ENCODE results near the gene TBC1D17.

TBC1D17 gene

GRCh38 chr19:49877020-49877878, at the start of gene TBC1D17, which contains the start of gene AKT1S1:
Gene TBC1D17, plus strand, starts transcription at chr19:49877702. Its CDS starts 22 bp downstream, at chr19:49877724.
Gene AKT1S1, minus strand, starts transcription at chr19:49877355. Its CDS starts 4,060 bp downstream, at chr19:49873295.
- DNase-seq: peak; percentile 99

- no peak for DNase-seq
Measured at GRCh38 chr19:49829200-49829599, 48.3 kb upstream of the TBC1D17 start.

GRCh38 chr19:49829721-49830120, 47.8 kb upstream of the TBC1D17 start:
- DNase-seq: no peak

- no peak for DNase-seq
Measured at GRCh38 chr19:49830766-49831165, 46.7 kb upstream of the TBC1D17 start.

GRCh38 chr19:49831592-49831991, 45.9 kb upstream of the TBC1D17 start:
- DNase-seq: no peak

- DNase-seq: no peak
Measured at GRCh38 chr19:49832556-49832955, 44.9 kb upstream of the TBC1D17 start.

- DNase-seq: no peak
Measured at GRCh38 chr19:49833599-49833998, 43.9 kb upstream of the TBC1D17 start.

GRCh38 chr19:49835562-49835961, 41.9 kb upstream of the TBC1D17 start:
- no peak for DNase-seq

GRCh38 chr19:49836176-49837008, 41.1 kb upstream of the TBC1D17 start:
- no peak for DNase-seq

- DNase-seq: no peak
Measured at GRCh38 chr19:49837009-49837310, 40.5 kb upstream of the TBC1D17 start.

- DNase-seq: no peak
Measured at GRCh38 chr19:49837425-49837824, 40.1 kb upstream of the TBC1D17 start.

GRCh38 chr19:49838885-49839588, 38.5 kb upstream of the TBC1D17 start:
- no peak for DNase-seq

- no peak for DNase-seq
Measured at GRCh38 chr19:49839713-49840112, 37.8 kb upstream of the TBC1D17 start.

- DNase-seq: no peak
Measured at GRCh38 chr19:49840321-49840720, 37.2 kb upstream of the TBC1D17 start.

- no peak for DNase-seq
Measured at GRCh38 chr19:49840736-49841249, 36.7 kb upstream of the TBC1D17 start.

- no peak for DNase-seq
Measured at GRCh38 chr19:49843265-49843664, 34.2 kb upstream of the TBC1D17 start.

GRCh38 chr19:49844138-49845095, 33.1 kb upstream of the TBC1D17 start:
- no peak for DNase-seq

- DNase-seq: no peak
Measured at GRCh38 chr19:49845414-49845813, 32.1 kb upstream of the TBC1D17 start.

GRCh38 chr19:49846408-49846807, 31.1 kb upstream of the TBC1D17 start:
- DNase-seq: no peak

GRCh38 chr19:49847731-49848696, 29.5 kb upstream of the TBC1D17 start:
- peak; percentile 61 for DNase-seq

GRCh38 chr19:49848938-49849337, 28.6 kb upstream of the TBC1D17 start:
- no peak for DNase-seq
